ENCODE results near the gene KCNIP2.

The KCNIP2 gene

GRCh38 chr10:101827919-101828600 is 15.5 kb downstream of the KCNIP2 start:
- no peak overlapping the region for H3K9ac ChIP-seq (ENCODE audit: low read length in 2 of 2)
- H3K4me1 ChIP-seq (ENCODE audit: control insufficient read depth, insufficient read depth, low read length): peaks cover 25% of the 10 kb centered on the region
- H3K4me3 ChIP-seq (ENCODE audit: low read length in 2 of 2): no peak overlapping the region
- peaks cover 0 to 2% of the 10 kb centered on the region in 2 donors for H3K36me3 ChIP-seq (ENCODE audit: control insufficient read depth in 2 of 2, insufficient read depth in 2 of 2, low read length in 2 of 2)
- H3K27ac ChIP-seq (ENCODE audit: low read length): no peak overlapping the region
- H3K27me3 ChIP-seq (ENCODE audit: control insufficient read depth in 1 of 2, insufficient read depth in 2 of 2, low read length in 2 of 2): no peaks in the 10 kb centered on the region
- no peaks in the 10 kb centered on the region for H3K9me3 ChIP-seq (ENCODE audit: control insufficient read depth in 2 of 2, low read length in 2 of 2)

DNA sequence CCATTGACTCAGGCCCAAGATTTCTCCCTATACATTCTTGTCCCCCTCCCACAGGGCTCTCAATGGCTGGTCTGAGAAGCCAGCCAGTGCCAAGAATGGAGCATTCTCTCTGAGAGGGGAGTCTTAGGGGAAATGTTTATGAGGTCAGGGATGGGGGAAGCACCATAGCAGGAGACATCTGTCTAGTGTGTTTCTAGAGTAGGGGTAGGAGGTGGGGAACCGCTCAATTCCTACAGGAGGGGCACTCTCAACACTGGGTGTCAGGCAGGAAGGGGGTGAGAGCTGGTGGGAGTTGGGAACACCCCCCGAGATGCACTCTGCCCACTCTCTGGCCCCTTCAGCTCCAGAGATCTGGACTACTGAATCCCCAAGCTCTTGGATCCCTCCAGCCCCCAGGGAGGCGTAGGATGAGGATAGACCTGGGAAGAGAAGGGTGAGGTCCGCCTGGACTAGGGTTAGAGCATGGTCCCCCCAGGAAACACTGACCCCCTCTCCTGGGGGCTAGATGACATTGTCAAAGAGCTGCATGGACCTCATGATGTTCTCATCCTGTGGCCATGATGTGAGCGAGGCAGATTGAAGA is 16.7 kb downstream of the KCNIP2 start:
- peaks cover 20% of the 10 kb centered on the region for H3K4me1 ChIP-seq (ENCODE audit: control insufficient read depth, insufficient read depth, low read length)
- no peak overlapping the region for H3K9ac ChIP-seq (ENCODE audit: low read length in 2 of 2)
- no peaks in the 10 kb centered on the region for H3K9me3 ChIP-seq (ENCODE audit: control insufficient read depth in 2 of 2, low read length in 2 of 2)
- peaks cover 0 to 3% of the 10 kb centered on the region in 2 donors for H3K36me3 ChIP-seq (ENCODE audit: control insufficient read depth in 2 of 2, insufficient read depth in 2 of 2, low read length in 2 of 2)
- H3K4me3 ChIP-seq (ENCODE audit: low read length in 2 of 2): no peak overlapping the region
- H3K27ac ChIP-seq (ENCODE audit: low read length): no peak overlapping the region
- no peaks in the 10 kb centered on the region for H3K27me3 ChIP-seq (ENCODE audit: control insufficient read depth in 1 of 2, insufficient read depth in 2 of 2, low read length in 2 of 2)

DNA sequence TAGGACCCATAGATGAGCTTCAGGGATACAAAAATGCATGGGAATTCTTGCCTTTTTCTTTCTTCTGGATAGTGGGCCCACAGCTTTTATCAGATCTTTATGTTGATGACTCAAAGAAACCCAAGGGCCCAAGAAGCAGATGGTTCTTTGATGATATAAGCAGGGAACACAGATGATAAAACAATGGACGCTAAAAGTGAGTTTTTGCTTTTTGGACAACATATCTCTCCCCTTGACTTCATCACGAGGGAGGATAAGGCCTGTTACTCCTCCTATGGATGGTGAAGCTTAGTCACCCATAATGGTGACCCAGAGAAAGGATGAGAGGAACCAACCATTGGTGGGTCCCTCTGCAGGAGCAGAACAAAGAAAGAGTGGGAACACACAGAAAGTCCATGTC is 18.9 kb downstream of the KCNIP2 start:
- H3K4me1 ChIP-seq (ENCODE audit: control insufficient read depth, insufficient read depth, low read length): peaks cover 2% of the 10 kb centered on the region
- H3K27ac ChIP-seq (ENCODE audit: low read length): no peak overlapping the region
- H3K4me3 ChIP-seq (ENCODE audit: low read length in 2 of 2): no peak overlapping the region
- no peak overlapping the region for H3K9ac ChIP-seq (ENCODE audit: low read length in 2 of 2)
- peaks cover 0 to 3% of the 10 kb centered on the region in 2 donors for H3K36me3 ChIP-seq (ENCODE audit: control insufficient read depth in 2 of 2, insufficient read depth in 2 of 2, low read length in 2 of 2)
- H3K9me3 ChIP-seq (ENCODE audit: control insufficient read depth in 2 of 2, low read length in 2 of 2): no peaks in the 10 kb centered on the region
- no peaks in the 10 kb centered on the region for H3K27me3 ChIP-seq (ENCODE audit: control insufficient read depth in 1 of 2, insufficient read depth in 2 of 2, low read length in 2 of 2)

DNA sequence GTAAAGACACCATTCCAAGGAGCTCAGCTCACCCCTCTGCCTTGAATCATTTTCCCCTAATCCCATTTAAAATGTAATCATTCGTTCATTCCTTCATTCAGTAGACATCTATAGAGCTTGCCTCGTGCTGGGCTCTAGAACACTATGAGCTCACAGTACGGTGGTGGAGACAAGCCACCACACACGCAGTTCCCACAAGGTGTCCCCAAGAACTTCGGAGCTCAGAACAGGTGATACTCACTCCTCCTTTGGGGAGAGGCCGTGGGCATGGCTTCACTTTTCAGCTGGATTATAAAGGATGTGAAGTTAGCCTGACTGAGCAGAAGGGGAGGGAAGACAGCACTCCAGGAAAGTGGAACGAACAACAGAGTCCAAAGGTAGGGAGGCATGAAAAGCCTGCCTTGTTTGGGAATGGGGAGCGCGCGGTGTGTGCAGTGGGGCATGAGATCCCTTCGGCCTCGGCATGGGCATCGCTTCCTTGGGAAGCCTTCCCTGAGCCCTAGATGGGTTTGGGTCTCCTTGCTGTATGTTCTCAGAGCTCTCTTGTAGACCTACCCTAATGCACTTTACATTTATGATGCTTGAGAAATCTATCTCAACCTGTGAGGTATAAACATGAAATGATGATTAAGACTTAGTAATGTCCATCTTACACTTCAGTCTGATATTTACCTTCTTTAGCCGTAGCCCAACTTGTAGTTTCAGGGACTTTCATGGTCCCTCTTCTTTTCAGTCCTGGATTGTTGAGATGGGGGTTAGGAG is 24.5 kb downstream of the KCNIP2 start:
- peaks cover 26% of the 10 kb centered on the region for H3K4me1 ChIP-seq (ENCODE audit: control insufficient read depth, insufficient read depth, low read length)
- peak overlapping the region; percentile 95 to 99 for H3K4me3 ChIP-seq (ENCODE audit: low read length in 2 of 2)

DNA sequence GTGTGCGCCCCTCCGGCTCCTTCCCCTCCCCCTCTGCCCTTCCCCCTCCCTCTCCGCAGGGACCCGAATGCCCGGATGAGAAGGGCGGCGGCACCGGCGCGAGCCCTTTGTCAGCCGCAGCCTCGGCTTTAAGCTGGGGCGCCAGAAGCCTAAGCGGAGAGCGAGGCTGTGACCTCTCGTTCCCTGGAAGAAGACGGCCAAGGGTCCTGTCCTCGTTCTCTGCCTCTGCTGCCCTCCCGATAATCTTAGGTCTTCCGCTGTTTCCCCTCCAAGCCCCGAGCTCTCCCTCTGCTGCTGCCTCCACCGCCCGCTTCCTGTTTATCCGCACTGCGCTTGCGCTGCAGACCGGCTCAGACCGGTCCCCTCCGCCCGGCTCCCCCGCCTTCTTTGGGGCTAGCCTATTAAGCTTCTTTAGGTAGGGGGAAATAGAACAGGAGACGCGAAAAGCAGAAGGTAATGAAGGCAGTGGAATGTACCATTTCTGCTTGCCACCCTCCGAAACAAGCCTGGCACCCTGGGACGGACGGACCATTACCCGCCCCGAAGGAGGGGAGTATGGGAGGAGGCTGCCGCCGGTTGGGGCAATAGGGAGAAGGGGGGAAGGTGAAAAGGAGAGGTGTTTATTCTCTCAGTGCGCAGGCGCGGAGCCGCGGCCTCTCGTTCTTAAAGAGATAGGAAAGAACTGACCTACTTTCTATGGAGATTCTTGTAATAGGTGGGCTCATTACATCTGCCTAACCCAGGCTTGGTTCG is 25.3 kb downstream of the KCNIP2 start, which contains the start of gene OGA:
Gene OGA (minus strand): TSS at position 326 of the 753 bp plus-strand sequence. CDS start 422 bp downstream, outside the sequence.
- Histone ChIP-seq H3K27ac (ENCODE audit: low read length) (peak within 1 kb of the TSS; percentile 91), H3K4me1 (ENCODE audit: control insufficient read depth, insufficient read depth, low read length) (peaks cover 29% of the 10 kb centered on the region), H3K27me3 (ENCODE audit: control insufficient read depth in 1 of 2, insufficient read depth in 2 of 2, low read length in 2 of 2) (no peaks in the 10 kb centered on the region), H3K9ac (ENCODE audit: low read length in 2 of 2) (peak within 1 kb of the TSS; percentile 93 to 95), H3K4me3 (ENCODE audit: low read length in 2 of 2) (peak within 1 kb of the TSS; percentile 95 to 99), H3K9me3 (ENCODE audit: control insufficient read depth in 2 of 2, low read length in 2 of 2) (no peaks in the 10 kb centered on the region), H3K36me3 (ENCODE audit: control insufficient read depth in 2 of 2, insufficient read depth in 2 of 2, low read length in 2 of 2) (peaks cover 0 to 2% of the 10 kb centered on the region in 2 donors)

More for the DNA sequence above, 24.5 kb downstream of the KCNIP2 start:
- Histone ChIP-seq H3K27me3 (ENCODE audit: control insufficient read depth in 1 of 2, insufficient read depth in 2 of 2, low read length in 2 of 2) (no peaks in the 10 kb centered on the region), H3K9ac (ENCODE audit: low read length in 2 of 2) (peak overlapping the region; percentile 93 to 95), H3K36me3 (ENCODE audit: control insufficient read depth in 2 of 2, insufficient read depth in 2 of 2, low read length in 2 of 2) (peaks cover 0 to 2% of the 10 kb centered on the region in 2 donors), H3K9me3 (ENCODE audit: control insufficient read depth in 2 of 2, low read length in 2 of 2) (no peaks in the 10 kb centered on the region), H3K27ac (ENCODE audit: low read length) (peak overlapping the region; percentile 91)

- Histone ChIP-seq H3K4me1 (ENCODE audit: control insufficient read depth, insufficient read depth, low read length) (peaks cover 29% of the 10 kb centered on the region), H3K27ac (ENCODE audit: low read length) (peak overlapping the region; percentile 91), H3K27me3 (ENCODE audit: control insufficient read depth in 1 of 2, insufficient read depth in 2 of 2, low read length in 2 of 2) (no peaks in the 10 kb centered on the region), H3K9me3 (ENCODE audit: control insufficient read depth in 2 of 2, low read length in 2 of 2) (no peaks in the 10 kb centered on the region), H3K4me3 (ENCODE audit: low read length in 2 of 2) (peak overlapping the region; percentile 95 to 99), H3K9ac (ENCODE audit: low read length in 2 of 2) (peak overlapping the region; percentile 93 to 95), H3K36me3 (ENCODE audit: control insufficient read depth in 2 of 2, insufficient read depth in 2 of 2, low read length in 2 of 2) (peaks cover 3% of the 10 kb centered on the region in 2 donors)
Measured at GRCh38 chr10:101817337-101818118, 26.1 kb downstream of the KCNIP2 start.

- Histone ChIP-seq H3K9me3 (ENCODE audit: control insufficient read depth in 2 of 2, low read length in 2 of 2) (no peaks in the 10 kb centered on the region), H3K27me3 (ENCODE audit: control insufficient read depth in 1 of 2, insufficient read depth in 2 of 2, low read length in 2 of 2) (no peaks in the 10 kb centered on the region), H3K36me3 (ENCODE audit: control insufficient read depth in 2 of 2, insufficient read depth in 2 of 2, low read length in 2 of 2) (peaks cover 4 to 7% of the 10 kb centered on the region in 2 donors), H3K27ac (ENCODE audit: low read length) (peak overlapping the region; percentile 91), H3K4me1 (ENCODE audit: control insufficient read depth, insufficient read depth, low read length) (peaks cover 29% of the 10 kb centered on the region), H3K9ac (ENCODE audit: low read length in 2 of 2) (peak overlapping the region; percentile 93 to 95), H3K4me3 (ENCODE audit: low read length in 2 of 2) (peak overlapping the region; percentile 95 to 99)
Measured at GRCh38 chr10:101816913-101817336, 26.7 kb downstream of the KCNIP2 start.

GRCh38 chr10:101816376-101816775 is 27.2 kb downstream of the KCNIP2 start:
- H3K27me3 ChIP-seq (ENCODE audit: control insufficient read depth in 1 of 2, insufficient read depth in 2 of 2, low read length in 2 of 2): no peaks in the 10 kb centered on the region
- H3K27ac ChIP-seq (ENCODE audit: low read length): no peak overlapping the region
- H3K4me3 ChIP-seq (ENCODE audit: low read length in 2 of 2): peak overlapping the region; percentile 95 to 99
- peaks cover 29% of the 10 kb centered on the region for H3K4me1 ChIP-seq (ENCODE audit: control insufficient read depth, insufficient read depth, low read length)
- peak overlapping the region in 1 of 2 donors; percentile 93 for H3K9ac ChIP-seq (ENCODE audit: low read length in 2 of 2)
- peaks cover 4 to 9% of the 10 kb centered on the region in 2 donors for H3K36me3 ChIP-seq (ENCODE audit: control insufficient read depth in 2 of 2, insufficient read depth in 2 of 2, low read length in 2 of 2)
- no peaks in the 10 kb centered on the region for H3K9me3 ChIP-seq (ENCODE audit: control insufficient read depth in 2 of 2, low read length in 2 of 2)

GRCh38 chr10:101814466-101815071 is 29.0 kb downstream of the KCNIP2 start:
- Histone ChIP-seq H3K27ac (ENCODE audit: low read length) (no peak overlapping the region), H3K9ac (ENCODE audit: low read length in 2 of 2) (no peak overlapping the region), H3K4me1 (ENCODE audit: control insufficient read depth, insufficient read depth, low read length) (peaks cover 27% of the 10 kb centered on the region), H3K4me3 (ENCODE audit: low read length in 2 of 2) (peak overlapping the region; percentile 65 to 95), H3K9me3 (ENCODE audit: control insufficient read depth in 2 of 2, low read length in 2 of 2) (no peaks in the 10 kb centered on the region), H3K36me3 (ENCODE audit: control insufficient read depth in 2 of 2, insufficient read depth in 2 of 2, low read length in 2 of 2) (peaks cover 14 to 21% of the 10 kb centered on the region in 2 donors), H3K27me3 (ENCODE audit: control insufficient read depth in 1 of 2, insufficient read depth in 2 of 2, low read length in 2 of 2) (no peaks in the 10 kb centered on the region)

Measured in stomach smooth muscle (tissue), 2 donors.